ENCODE data around the gene TM4SF1.

DNA sequence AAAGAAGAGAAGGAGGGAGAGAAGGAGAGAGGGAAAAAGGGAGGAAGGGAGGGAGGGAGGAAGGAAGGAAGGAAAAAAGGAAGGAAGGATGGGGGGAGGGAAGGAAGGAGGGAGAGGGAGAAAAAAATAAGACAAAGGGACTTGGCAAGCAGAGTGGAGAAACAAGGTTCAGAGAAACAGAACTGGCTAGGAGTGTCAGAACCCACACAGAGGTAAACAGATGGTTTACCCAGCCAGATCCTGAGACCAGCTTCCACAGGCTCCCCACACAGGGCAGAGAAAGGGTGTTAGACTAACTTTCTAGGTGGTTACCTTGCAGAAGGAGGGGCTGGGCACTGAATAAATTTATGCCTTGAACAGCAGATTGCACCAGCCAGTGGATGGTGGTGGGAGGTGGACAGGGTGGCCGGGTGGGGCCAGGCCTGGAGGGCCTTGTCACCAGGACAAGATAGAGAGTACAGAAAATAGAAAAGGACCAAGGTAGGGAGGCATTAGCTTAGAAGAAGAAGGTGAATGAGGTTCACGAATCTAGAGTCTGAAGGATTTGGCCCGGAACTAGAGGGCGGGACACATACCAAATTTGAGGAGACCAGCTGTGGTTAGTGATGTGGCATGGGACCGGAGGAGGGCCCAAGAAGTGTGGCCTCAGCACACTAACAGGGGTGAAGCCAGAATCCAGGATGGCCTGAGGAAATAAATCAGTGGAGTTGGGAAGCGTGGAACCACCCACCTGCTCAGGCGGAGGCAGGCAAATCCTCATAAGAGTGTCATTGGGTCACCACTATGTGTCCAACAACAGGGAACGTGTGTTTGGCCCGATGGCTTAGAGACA, 1.2 kb upstream of the TM4SF1 start:
- no peak for TF ChIP-seq EZH2 (IDR thresholded peaks at IDR 0.05; ENCODE audit: insufficient read depth, low read length)
- TF ChIP-seq, protein P1, sequence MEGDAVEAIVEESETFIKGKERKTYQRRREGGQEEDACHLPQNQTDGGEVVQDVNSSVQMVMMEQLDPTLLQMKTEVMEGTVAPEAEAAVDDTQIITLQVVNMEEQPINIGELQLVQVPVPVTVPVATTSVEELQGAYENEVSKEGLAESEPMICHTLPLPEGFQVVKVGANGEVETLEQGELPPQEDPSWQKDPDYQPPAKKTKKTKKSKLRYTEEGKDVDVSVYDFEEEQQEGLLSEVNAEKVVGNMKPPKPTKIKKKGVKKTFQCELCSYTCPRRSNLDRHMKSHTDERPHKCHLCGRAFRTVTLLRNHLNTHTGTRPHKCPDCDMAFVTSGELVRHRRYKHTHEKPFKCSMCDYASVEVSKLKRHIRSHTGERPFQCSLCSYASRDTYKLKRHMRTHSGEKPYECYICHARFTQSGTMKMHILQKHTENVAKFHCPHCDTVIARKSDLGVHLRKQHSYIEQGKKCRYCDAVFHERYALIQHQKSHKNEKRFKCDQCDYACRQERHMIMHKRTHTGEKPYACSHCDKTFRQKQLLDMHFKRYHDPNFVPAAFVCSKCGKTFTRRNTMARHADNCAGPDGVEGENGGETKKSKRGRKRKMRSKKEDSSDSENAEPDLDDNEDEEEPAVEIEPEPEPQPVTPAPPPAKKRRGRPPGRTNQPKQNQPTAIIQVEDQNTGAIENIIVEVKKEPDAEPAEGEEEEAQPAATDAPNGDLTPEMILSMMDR (IDR thresholded peaks at IDR 0.05; ENCODE audit: insufficient read depth, low read depth, low read length) = no peak
